Osteocyte (in vitro differentiated cells): ENCODE data around the gene PIK3C2G. TPM values are rescaled to one million over a fixed set of nuclear protein-coding genes. Genes with fewer than 3 reads are reported as not detected.

Source experiments
- DNase-seq: peaks from one replicate; pipeline ENCODE4 v3.0.0; 2021; ENCODE audit warnings: mixed read lengths; ENCODE audit not compliant: unreplicated experiment; ENCODE audit errors: extremely low spot score
- H3K27ac Mint-ChIP-seq: one replicate; pipeline ENCODE4 v1.8.0; 2021; ENCODE audit warnings: mild to moderate bottlenecking, mixed read lengths; ENCODE audit not compliant: unreplicated experiment
- H3K27me3 Mint-ChIP-seq: one replicate; pipeline ENCODE4 v1.8.0; 2021; ENCODE audit warnings: mixed read lengths; ENCODE audit not compliant: unreplicated experiment
- H3K36me3 Mint-ChIP-seq: one replicate; pipeline ENCODE4 v1.8.0; 2021; ENCODE audit warnings: mixed read lengths; ENCODE audit not compliant: unreplicated experiment
- H3K4me1 Mint-ChIP-seq: one replicate; pipeline ENCODE4 v1.8.0; 2021; ENCODE audit warnings: mixed read lengths; ENCODE audit not compliant: unreplicated experiment
- H3K4me3 Mint-ChIP-seq: one replicate; pipeline ENCODE4 v1.8.0; 2021; ENCODE audit warnings: mild to moderate bottlenecking, moderate library complexity, mixed read lengths; ENCODE audit not compliant: unreplicated experiment
- H3K9me3 Mint-ChIP-seq: one replicate; pipeline ENCODE4 v1.8.0; 2021; ENCODE audit warnings: mixed read lengths; ENCODE audit not compliant: unreplicated experiment
- CTCF ChIP-seq: fragments of 200-600 bp; sonication (generic); IDR thresholded peaks from 2 replicates; pipeline ENCODE4 v1.5.0; 2021; ENCODE audit warnings: antibody characterized with exemption, mild to moderate bottlenecking, moderate library complexity
- total RNA-seq: library from RNA; stranded (reverse); gene quantifications from 2 replicates; pipeline ENCODE4 v1.2.1, GENCODE V29; 2021

Gene PIK3C2G
- total RNA-seq, 1 donor from 2014 or later = not detected

GRCh38 chr12:18443768-18444437, 182.6 kb downstream of the PIK3C2G start:
- no peak overlapping the region for H3K27ac Mint-ChIP-seq
- no peak overlapping the region for H3K4me3 Mint-ChIP-seq
- H3K4me1 Mint-ChIP-seq = peaks cover 8% of the 10 kb centered on the region
- no peak for TF ChIP-seq CTCF
- no peaks in the 10 kb centered on the region for H3K27me3 Mint-ChIP-seq
- H3K36me3 Mint-ChIP-seq = no peaks in the 10 kb centered on the region
- DNase-seq = no peak
- no peaks in the 10 kb centered on the region for H3K9me3 Mint-ChIP-seq

GRCh38 chr12:18446061-18446644, 184.8 kb downstream of the PIK3C2G start:
- Mint-ChIP-seq H3K36me3 (no peaks in the 10 kb centered on the region), H3K4me3 (no peak overlapping the region), H3K4me1 (peaks cover 8% of the 10 kb centered on the region), H3K9me3 (peaks cover 3% of the 10 kb centered on the region), H3K27me3 (no peaks in the 10 kb centered on the region), H3K27ac (no peak overlapping the region)
- no peak for DNase-seq
- TF ChIP-seq CTCF = no peak

GRCh38 chr12:18454330-18454729, 193.0 kb downstream of the PIK3C2G start:
- H3K4me1 Mint-ChIP-seq = no peaks in the 10 kb centered on the region
- H3K27ac Mint-ChIP-seq = no peak overlapping the region
- no peak overlapping the region for H3K4me3 Mint-ChIP-seq
- peaks cover 2% of the 10 kb centered on the region for H3K36me3 Mint-ChIP-seq
- TF ChIP-seq CTCF = no peak
- no peak for DNase-seq
- H3K9me3 Mint-ChIP-seq = peaks cover 19% of the 10 kb centered on the region
- H3K27me3 Mint-ChIP-seq = peaks cover 17% of the 10 kb centered on the region

GRCh38 chr12:18456344-18456743, 195.0 kb downstream of the PIK3C2G start:
- Mint-ChIP-seq H3K27ac (no peak overlapping the region), H3K36me3 (peaks cover 2% of the 10 kb centered on the region), H3K9me3 (peaks cover 14% of the 10 kb centered on the region), H3K27me3 (peaks cover 17% of the 10 kb centered on the region), H3K4me3 (no peak overlapping the region), H3K4me1 (no peaks in the 10 kb centered on the region)
- TF ChIP-seq CTCF = no peak
- DNase-seq = no peak

- H3K27ac Mint-ChIP-seq = no peak overlapping the region
- no peak for TF ChIP-seq CTCF
- H3K4me3 Mint-ChIP-seq = no peak overlapping the region
- DNase-seq = no peak
- no peaks in the 10 kb centered on the region for H3K4me1 Mint-ChIP-seq
- H3K9me3 Mint-ChIP-seq = peaks cover 6% of the 10 kb centered on the region
- H3K36me3 Mint-ChIP-seq = peaks cover 2% of the 10 kb centered on the region
- peaks cover 17% of the 10 kb centered on the region for H3K27me3 Mint-ChIP-seq
These were observed 196.0 kb downstream of the PIK3C2G start for GRCh38 chr12:18457362-18457761.
